ENCODE results near the gene AFP.

AFP gene

GRCh38 chr4:73408181-73408867, 27.7 kb upstream of the AFP start:
- ATAC-seq: no peak
- TF ChIP-seq TCF4 (CRISPR knock-in tag; IDR thresholded peaks at IDR 0.05; ENCODE audit: borderline replicate concordance): no peak
- TF ChIP-seq ESRRG (CRISPR knock-in tag; IDR thresholded peaks at IDR 0.05): no peak
- no peak for TF ChIP-seq ISL1 (CRISPR knock-in tag; IDR thresholded peaks at IDR 0.05)

GRCh38 chr4:73409012-73409862, 26.8 kb upstream of the AFP start:
- ATAC-seq: no peak
- TF ChIP-seq, protein P1, sequence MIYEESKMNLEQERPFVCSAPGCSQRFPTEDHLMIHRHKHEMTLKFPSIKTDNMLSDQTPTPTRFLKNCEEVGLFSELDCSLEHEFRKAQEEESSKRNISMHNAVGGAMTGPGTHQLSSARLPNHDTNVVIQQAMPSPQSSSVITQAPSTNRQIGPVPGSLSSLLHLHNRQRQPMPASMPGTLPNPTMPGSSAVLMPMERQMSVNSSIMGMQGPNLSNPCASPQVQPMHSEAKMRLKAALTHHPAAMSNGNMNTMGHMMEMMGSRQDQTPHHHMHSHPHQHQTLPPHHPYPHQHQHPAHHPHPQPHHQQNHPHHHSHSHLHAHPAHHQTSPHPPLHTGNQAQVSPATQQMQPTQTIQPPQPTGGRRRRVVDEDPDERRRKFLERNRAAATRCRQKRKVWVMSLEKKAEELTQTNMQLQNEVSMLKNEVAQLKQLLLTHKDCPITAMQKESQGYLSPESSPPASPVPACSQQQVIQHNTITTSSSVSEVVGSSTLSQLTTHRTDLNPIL (CRISPR knock-in tag; IDR thresholded peaks at IDR 0.05; ENCODE audit: low read depth): no peak
- TF ChIP-seq TCF4 (CRISPR knock-in tag; IDR thresholded peaks at IDR 0.05; ENCODE audit: borderline replicate concordance): no peak
- TF ChIP-seq ZC3H10 (CRISPR knock-in tag; IDR thresholded peaks at IDR 0.05): no peak
- no peak for TF ChIP-seq ISL1 (CRISPR knock-in tag; IDR thresholded peaks at IDR 0.05)
- no peak for TF ChIP-seq BACH2 (CRISPR knock-in tag; IDR thresholded peaks at IDR 0.05; ENCODE audit: borderline replicate concordance)
- no peak for TF ChIP-seq ZFP30 (CRISPR knock-in tag; IDR thresholded peaks at IDR 0.05)
- TF ChIP-seq PPARA (CRISPR knock-in tag; IDR thresholded peaks at IDR 0.05; ENCODE audit: borderline replicate concordance): no peak
- TF ChIP-seq ZNF8 (CRISPR knock-in tag; IDR thresholded peaks at IDR 0.05): no peak
- TF ChIP-seq ARNTL (CRISPR knock-in tag; IDR thresholded peaks at IDR 0.05; ENCODE audit: borderline replicate concordance, low read depth): no peak
- TF ChIP-seq ZFP3 (CRISPR knock-in tag; IDR thresholded peaks at IDR 0.05): no peak
- TF ChIP-seq, protein P2, sequence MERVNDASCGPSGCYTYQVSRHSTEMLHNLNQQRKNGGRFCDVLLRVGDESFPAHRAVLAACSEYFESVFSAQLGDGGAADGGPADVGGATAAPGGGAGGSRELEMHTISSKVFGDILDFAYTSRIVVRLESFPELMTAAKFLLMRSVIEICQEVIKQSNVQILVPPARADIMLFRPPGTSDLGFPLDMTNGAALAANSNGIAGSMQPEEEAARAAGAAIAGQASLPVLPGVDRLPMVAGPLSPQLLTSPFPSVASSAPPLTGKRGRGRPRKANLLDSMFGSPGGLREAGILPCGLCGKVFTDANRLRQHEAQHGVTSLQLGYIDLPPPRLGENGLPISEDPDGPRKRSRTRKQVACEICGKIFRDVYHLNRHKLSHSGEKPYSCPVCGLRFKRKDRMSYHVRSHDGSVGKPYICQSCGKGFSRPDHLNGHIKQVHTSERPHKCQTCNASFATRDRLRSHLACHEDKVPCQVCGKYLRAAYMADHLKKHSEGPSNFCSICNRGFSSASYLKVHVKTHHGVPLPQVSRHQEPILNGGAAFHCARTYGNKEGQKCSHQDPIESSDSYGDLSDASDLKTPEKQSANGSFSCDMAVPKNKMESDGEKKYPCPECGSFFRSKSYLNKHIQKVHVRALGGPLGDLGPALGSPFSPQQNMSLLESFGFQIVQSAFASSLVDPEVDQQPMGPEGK (CRISPR knock-in tag; IDR thresholded peaks at IDR 0.05; ENCODE audit: borderline replicate concordance): no peak
- no peak for TF ChIP-seq ZNF70 (CRISPR knock-in tag; IDR thresholded peaks at IDR 0.05)
- TF ChIP-seq GLIS3 (CRISPR knock-in tag; IDR thresholded peaks at IDR 0.05): no peak
- no peak for TF ChIP-seq POU6F1 (CRISPR knock-in tag; IDR thresholded peaks at IDR 0.05; ENCODE audit: borderline replicate concordance, low read depth)
- TF ChIP-seq OSR1 (CRISPR knock-in tag; IDR thresholded peaks at IDR 0.05): no peak
- TF ChIP-seq RARB (CRISPR knock-in tag; IDR thresholded peaks at IDR 0.05): no peak
- TF ChIP-seq CSDC2 (CRISPR knock-in tag; IDR thresholded peaks at IDR 0.05): no peak

GRCh38 chr4:73409978-73410548, 26.0 kb upstream of the AFP start:
- no peak for ATAC-seq
- TF ChIP-seq ZNF8 (CRISPR knock-in tag; IDR thresholded peaks at IDR 0.05) (no peak), PPARA (CRISPR knock-in tag; IDR thresholded peaks at IDR 0.05; ENCODE audit: borderline replicate concordance) (no peak), OSR1 (CRISPR knock-in tag; IDR thresholded peaks at IDR 0.05) (no peak), SNAI2 (CRISPR knock-in tag; IDR thresholded peaks at IDR 0.05) (no peak), POU6F1 (CRISPR knock-in tag; IDR thresholded peaks at IDR 0.05; ENCODE audit: borderline replicate concordance, low read depth) (no peak), ZNF70 (CRISPR knock-in tag; IDR thresholded peaks at IDR 0.05) (no peak), BACH2 (CRISPR knock-in tag; IDR thresholded peaks at IDR 0.05; ENCODE audit: borderline replicate concordance) (no peak), GLIS3 (CRISPR knock-in tag; IDR thresholded peaks at IDR 0.05) (no peak), TOX (CRISPR knock-in tag; IDR thresholded peaks at IDR 0.05; ENCODE audit: borderline replicate concordance) (no peak), ARNTL (CRISPR knock-in tag; IDR thresholded peaks at IDR 0.05; ENCODE audit: borderline replicate concordance, low read depth) (no peak), ZNF565 (CRISPR knock-in tag; conservative IDR thresholded peaks at IDR 0.05; ENCODE audit: low read depth) (no peak), ESRRG (CRISPR knock-in tag; IDR thresholded peaks at IDR 0.05) (no peak), TCF4 (CRISPR knock-in tag; IDR thresholded peaks at IDR 0.05; ENCODE audit: borderline replicate concordance) (no peak)
- TF ChIP-seq, protein P2 (CRISPR knock-in tag; IDR thresholded peaks at IDR 0.05; ENCODE audit: borderline replicate concordance): no peak
- TF ChIP-seq, protein P1 (CRISPR knock-in tag; IDR thresholded peaks at IDR 0.05; ENCODE audit: low read depth): no peak
- TF ChIP-seq, protein P3, sequence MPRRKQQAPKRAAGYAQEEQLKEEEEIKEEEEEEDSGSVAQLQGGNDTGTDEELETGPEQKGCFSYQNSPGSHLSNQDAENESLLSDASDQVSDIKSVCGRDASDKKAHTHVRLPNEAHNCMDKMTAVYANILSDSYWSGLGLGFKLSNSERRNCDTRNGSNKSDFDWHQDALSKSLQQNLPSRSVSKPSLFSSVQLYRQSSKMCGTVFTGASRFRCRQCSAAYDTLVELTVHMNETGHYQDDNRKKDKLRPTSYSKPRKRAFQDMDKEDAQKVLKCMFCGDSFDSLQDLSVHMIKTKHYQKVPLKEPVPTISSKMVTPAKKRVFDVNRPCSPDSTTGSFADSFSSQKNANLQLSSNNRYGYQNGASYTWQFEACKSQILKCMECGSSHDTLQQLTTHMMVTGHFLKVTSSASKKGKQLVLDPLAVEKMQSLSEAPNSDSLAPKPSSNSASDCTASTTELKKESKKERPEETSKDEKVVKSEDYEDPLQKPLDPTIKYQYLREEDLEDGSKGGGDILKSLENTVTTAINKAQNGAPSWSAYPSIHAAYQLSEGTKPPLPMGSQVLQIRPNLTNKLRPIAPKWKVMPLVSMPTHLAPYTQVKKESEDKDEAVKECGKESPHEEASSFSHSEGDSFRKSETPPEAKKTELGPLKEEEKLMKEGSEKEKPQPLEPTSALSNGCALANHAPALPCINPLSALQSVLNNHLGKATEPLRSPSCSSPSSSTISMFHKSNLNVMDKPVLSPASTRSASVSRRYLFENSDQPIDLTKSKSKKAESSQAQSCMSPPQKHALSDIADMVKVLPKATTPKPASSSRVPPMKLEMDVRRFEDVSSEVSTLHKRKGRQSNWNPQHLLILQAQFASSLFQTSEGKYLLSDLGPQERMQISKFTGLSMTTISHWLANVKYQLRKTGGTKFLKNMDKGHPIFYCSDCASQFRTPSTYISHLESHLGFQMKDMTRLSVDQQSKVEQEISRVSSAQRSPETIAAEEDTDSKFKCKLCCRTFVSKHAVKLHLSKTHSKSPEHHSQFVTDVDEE (CRISPR knock-in tag; IDR thresholded peaks at IDR 0.05): no peak
